LoVo (cell line): Measurements from ENCODE around the gene DOCK9.

Experiments
- DNase-seq: peaks from one replicate; pipeline ENCODE4 v3.0.0-alpha.2; 2016; ENCODE audit warnings: low spot score

DOCK9 gene

GRCh38 chr13:98947925-98948324 is 29.9 kb downstream of the DOCK9 start:
- DNase-seq: no peak

- no peak for DNase-seq
Observed at GRCh38 chr13:98945863-98946605, 31.8 kb downstream of the DOCK9 start.

GRCh38 chr13:98944336-98944735 is 33.5 kb downstream of the DOCK9 start:
- DNase-seq: no peak

DNA sequence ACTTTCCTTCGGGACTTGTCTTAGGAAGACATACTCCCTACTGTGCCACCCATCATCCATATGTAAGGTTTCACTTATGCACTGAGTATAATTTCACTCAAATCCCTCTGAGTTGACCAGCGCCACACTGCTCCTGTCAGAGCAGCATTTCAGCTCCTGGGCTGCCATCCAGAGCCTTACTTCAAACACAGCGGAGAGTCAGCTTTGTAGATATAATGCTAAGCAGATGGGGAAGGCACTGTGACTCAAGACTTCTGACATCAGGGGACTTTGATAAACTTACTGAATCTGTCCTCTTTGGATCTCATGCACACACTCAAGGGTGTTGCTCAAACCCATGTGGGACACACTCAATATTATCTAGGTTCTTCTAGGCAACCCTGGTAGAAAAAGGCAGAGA is 34.9 kb downstream of the DOCK9 start:
- DNase-seq: no peak

GRCh38 chr13:98942485-98942884 is 35.4 kb downstream of the DOCK9 start:
- DNase-seq: no peak

DNA sequence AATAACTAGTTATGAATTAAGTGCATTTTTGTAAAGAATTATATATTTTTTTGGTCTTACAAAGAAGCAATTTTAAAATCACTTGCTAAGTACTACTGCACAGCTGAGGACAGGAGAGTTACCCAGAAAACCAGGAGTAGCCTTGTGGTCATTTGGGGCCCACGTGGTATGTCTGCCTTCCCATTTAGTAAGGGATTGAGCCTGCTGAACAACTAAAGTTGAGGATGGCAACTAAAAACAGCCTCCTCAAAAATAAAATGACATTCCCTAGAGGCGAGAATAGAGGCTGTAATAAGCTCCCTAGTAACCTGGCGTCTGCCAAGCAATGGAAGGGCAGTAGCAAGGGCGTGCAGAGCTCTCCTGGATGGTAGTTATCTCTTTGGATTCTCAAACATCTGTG is 36.3 kb downstream of the DOCK9 start:
- no peak for DNase-seq

GRCh38 chr13:98941126-98941525 is 36.7 kb downstream of the DOCK9 start:
- DNase-seq: no peak

DNA sequence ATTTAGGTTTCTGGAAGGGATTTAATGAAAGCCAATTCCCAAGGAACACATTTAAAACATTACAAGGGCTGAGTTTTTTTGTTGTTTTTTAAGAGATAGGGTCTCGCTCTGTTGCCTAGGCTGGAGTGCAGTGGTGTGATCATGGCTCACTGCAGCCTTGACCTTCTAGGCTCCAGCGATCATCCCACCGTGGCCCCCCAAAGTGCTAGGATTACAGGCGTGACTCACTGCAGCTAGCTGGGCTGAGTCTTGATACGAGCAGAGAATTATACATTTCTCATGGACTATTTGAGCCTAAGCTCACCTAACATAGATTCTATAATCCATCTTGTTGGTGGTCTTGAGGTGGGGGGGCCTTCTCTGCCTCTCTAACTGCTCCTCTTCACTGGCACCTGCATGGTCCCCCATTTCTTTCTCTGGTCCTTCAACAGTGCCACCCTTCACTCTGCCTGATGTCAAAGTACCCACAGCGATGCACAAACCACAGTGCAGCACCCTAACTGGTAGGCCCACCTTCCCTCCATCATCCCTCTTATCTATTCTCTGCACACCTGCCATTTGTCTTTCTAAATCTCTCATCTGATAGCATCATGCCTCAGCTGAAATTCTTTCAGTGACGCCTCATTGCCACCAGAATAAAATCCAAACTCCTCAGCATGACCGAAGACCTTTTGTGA is 37.4 kb downstream of the DOCK9 start:
- no peak for DNase-seq

DNA sequence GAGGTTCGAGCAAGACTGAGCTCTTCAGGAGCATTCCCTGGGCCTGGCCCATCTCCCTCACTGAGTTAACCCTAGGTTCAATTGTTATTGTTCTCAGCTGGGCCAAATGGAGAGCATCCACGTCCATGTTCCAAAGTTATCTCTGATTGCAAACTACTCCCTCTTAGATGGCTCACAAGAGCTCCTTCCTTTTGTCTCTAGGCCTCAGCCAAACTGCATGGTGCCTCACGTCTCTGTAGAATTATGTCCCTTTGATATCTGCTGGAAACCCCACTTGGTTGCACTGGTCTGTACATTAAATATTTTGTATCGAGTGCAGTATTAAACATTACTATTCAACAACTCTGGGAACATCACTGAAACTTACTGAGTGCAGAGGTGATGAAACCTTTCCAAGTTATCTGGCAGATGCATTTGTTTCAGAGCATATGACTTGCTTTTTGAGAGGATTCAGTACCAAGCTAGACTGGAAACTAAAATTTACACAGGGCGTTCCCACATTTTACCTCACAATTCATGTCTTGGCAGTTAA is 38.1 kb downstream of the DOCK9 start:
- DNase-seq: no peak

- DNase-seq: no peak
Observed at GRCh38 chr13:98938801-98939200, 39.1 kb downstream of the DOCK9 start.

GRCh38 chr13:98937911-98938381 is 39.9 kb downstream of the DOCK9 start:
- no peak for DNase-seq

DNA sequence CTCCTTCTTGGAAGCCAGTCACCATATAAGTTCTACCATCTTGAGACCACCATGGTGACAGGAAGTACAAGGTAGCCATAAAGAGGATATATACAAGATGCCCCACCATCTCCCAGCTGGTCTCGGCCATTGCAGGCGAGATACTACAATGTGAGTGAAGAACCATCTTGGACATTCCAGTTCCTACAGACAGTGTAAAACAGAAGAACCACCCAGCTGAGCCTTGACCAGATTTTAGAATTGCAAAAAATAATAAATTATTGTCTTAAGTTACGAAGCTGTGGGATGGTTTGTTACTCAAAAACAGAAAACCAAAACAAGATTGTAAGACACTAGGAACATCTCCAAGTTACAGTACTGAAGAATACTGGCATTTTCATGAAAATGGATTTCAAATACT is 43.6 kb downstream of the DOCK9 start:
- no peak for DNase-seq

GRCh38 chr13:98930151-98930591 is 47.7 kb downstream of the DOCK9 start:
- DNase-seq: no peak

DNA sequence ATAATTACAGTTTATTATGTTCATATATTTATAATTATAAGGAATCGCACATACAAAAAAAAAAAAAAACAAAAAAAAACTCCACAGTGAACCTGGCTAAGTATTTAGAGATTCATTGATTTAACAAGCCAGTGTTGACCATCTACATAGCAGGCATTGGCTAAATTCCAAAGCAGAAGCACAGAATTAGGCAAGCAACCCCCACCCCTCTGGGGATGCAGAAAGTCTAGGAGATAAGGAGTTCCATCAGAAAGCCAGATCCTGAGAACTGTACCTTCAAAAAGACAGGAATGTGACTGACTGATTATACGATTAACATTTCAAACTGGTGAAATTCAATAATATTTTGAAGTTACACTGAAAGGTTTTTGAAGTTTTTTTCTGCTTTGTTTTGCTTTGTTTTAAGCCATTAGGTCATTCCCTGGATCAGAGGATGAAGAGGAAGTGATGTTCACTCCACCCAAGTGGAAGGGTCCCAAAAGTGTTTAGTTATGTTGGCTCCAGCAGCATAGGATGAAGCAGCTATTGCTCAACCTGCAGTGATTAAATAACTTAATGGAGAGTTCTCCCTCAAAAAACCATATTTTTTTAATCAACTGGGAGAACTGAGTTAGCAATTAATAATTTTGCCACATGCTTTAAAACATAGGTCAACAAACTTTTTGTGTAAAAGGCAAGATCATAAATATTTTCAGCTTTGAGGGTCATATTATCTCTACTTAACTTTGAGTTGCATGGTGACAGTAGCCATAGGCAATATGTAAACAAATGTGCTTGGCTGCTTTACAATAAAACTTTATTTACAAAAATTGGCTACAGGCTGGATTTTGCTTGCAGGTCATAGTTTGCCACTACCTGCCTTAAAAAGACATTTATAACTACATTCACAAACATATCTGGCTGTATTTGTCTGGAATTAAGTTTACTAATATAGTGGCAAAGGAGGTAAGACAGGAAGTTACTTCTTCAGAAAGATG is 49.6 kb downstream of the DOCK9 start:
- DNase-seq: no peak

DNA sequence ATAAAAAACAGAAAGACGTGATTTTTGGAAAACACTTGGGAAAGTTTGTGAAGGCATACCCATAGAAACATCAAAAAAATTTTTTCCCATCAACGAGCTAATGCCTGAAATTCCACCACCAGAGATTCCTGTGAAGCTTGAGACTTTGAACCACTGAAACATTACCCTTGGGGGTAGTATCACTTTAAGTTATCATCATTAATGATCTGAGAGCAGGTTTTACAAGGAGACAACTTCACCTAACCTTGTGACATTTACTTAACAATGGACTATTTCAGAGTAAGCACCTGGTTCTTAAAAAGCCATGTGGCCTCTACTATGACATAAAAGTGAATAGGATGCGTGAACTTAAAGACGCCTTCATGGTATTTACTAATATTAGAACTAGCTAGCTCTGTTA is 51.9 kb downstream of the DOCK9 start:
- DNase-seq: no peak

- DNase-seq: no peak
Observed at GRCh38 chr13:98923641-98924397, 54.0 kb downstream of the DOCK9 start.

DNA sequence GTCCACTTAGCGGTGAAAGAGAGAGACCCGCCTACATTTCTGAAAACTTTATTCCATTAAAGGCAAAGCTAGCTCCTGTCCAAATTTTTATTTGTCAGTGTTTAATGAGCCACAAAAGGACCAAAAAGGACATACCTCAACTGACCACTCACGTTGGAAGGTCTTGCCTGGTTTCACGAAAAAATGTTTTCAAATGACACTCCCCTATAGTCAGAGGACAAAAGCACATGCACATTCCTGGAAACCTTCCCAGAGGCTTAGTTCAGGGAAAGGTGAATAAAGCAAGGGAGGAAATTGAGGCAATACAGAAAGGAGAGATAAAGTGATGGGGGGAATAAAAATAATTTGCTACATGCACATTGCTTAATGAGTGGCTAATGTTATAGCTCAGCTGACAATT is 55.6 kb downstream of the DOCK9 start:
- DNase-seq: no peak

DNA sequence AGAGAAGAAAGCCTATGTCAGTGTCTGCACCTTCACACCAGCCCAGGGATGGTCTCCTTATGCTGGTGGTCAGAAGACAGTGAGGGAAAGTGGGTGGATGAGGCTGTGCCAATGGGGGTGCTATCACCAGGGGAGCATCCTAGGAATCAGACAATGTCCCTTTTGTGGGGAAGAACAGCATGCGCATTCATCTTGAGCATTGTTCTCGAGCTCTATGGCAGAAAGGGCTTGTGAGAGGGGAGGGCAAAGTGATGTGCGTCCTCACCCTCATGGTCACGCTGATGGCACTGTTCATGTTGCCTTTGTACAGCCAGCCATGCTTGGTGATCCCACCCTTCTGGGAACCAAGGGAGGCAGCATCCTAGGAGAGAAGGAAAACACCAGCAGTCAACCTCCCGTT is 56.1 kb downstream of the DOCK9 start:
- no peak for DNase-seq

GRCh38 chr13:98921015-98921580 is 56.8 kb downstream of the DOCK9 start:
- DNase-seq: no peak

- no peak for DNase-seq
Observed at GRCh38 chr13:98919566-98919965, 58.3 kb downstream of the DOCK9 start.

DNA sequence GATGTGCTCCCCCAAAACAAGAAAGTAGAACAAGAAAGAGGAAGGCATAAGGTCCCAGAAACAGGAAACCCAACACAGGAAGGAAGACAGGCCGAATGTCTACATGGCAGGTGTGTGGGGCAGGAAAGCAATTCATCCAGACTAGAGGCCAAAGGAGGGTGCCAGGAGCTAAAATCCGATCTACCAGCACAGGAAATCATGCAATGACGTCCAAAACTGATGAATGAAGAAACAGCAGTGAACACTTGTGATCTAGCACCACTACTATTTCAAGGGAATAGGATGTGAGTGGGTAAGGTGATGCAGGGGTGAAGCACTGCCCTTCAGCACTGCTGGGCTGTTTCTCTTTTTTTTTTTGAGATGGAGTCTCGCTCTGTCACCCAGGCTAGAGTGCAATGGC is 59.1 kb downstream of the DOCK9 start:
- no peak for DNase-seq
